ENCODE measurements around the gene MEOX1. TPM values are rescaled to one million over a fixed set of nuclear protein-coding genes. Genes with fewer than 3 reads are reported as not detected.

MEOX1 gene
- total and polyA plus RNA-seq, 3 experiments from 2014 or later, result 0.86 to 5.4 (median 1.2) TPM

DNA sequence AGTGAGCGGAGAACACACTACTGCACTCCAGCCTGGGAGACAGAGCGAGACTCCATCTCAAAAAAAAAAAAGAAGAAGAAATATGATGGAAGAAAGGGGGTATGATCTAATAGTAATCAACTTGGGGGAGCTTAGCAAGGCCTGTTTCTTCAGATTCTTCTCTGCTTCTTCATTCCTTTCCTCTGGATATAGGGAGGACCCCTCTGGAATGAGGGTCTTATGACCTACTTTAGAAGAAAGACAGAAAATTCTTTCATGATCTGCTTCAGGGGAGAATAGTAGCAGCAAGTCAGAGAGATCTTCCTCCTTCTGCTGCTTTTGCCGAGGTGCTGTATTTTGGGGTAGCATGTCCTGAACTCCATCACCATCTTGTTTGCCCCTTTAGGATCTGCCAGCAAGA is 70.7 kb downstream of the MEOX1 start:
- Histone ChIP-seq H3K4me1 (ENCODE audit: insufficient read depth, low read length) (no peaks in the 10 kb centered on the region), H3K4me3 (ENCODE audit: low read length) (no peak overlapping the region), H3K9me3 (ENCODE audit: low read length) (no peaks in the 10 kb centered on the region), H3K27ac (ENCODE audit: low read depth, low read length) (no peak overlapping the region), H3K36me3 (ENCODE audit: insufficient read depth, low read length) (no peaks in the 10 kb centered on the region), H3K27me3 (ENCODE audit: insufficient read depth, low read length, poor library complexity, severe bottlenecking) (no peaks in the 10 kb centered on the region)
- Mint-ChIP-seq H3K4me3 (no peak overlapping the region), H3K27ac (no peak overlapping the region), H3K9me3 (no peaks in the 10 kb centered on the region), H3K27me3 (peaks cover 4 to 5% of the 10 kb centered on the region in 2 donors), H3K4me1 (no peaks in the 10 kb centered on the region), H3K36me3 (no peaks in the 10 kb centered on the region)
- ChIA-PET POLR2A (no interaction called here), CTCF (interaction anchor here (0.7 to 1.7 kb wide), 2 partner anchors 14 to 82 kb away, joined by 4 to 6 read pairs; no protein-coding TSS in a partner anchor)
- DNase-seq, result no peak

Other genes with a start within 250 kb of the MEOX1 start
- gene DHX8, start 177.9 kb downstream of the MEOX1 start, total RNA-seq, result 10 to 100 TPM; 64.8 to 70.8 TPM
- gene DHX8, start 177.9 kb downstream of the MEOX1 start, polyA plus RNA-seq, result 41.6 TPM
- gene ETV4, start 115.6 kb downstream of the MEOX1 start, total RNA-seq, result 1 to 10 TPM; 5.3 to 6.4 TPM
- 0.09 TPM for gene ETV4, start 115.6 kb downstream of the MEOX1 start, polyA plus RNA-seq
- gene SOST, start 96.9 kb upstream of the MEOX1 start, total RNA-seq, result not detected
- not detected for gene SOST, start 96.9 kb upstream of the MEOX1 start, polyA plus RNA-seq
- gene DUSP3, start 117.1 kb upstream of the MEOX1 start, total RNA-seq, result 10 to 100 TPM; 14.0 to 14.4 TPM
- 7.7 TPM for gene DUSP3, start 117.1 kb upstream of the MEOX1 start, polyA plus RNA-seq
- not detected for gene CFAP97D1, start 118.5 kb upstream of the MEOX1 start, total RNA-seq
- gene CFAP97D1, start 118.5 kb upstream of the MEOX1 start, polyA plus RNA-seq, result not detected
- under 1 TPM in 1 of 2 experiments, not detected in 1; 0.15 TPM for gene MPP3, start 171.2 kb upstream of the MEOX1 start, total RNA-seq
- gene MPP3, start 171.2 kb upstream of the MEOX1 start, polyA plus RNA-seq, result not detected
- not detected for gene CD300LG, start 185.3 kb upstream of the MEOX1 start, total RNA-seq
- gene CD300LG, start 185.3 kb upstream of the MEOX1 start, polyA plus RNA-seq, result not detected
- 1 to 10 TPM in 1 of 2 experiments, under 1 TPM in 1; 0.90 to 1.1 TPM for gene MPP2, start 245.6 kb upstream of the MEOX1 start, total RNA-seq
- gene MPP2, start 245.6 kb upstream of the MEOX1 start, polyA plus RNA-seq, result 1.2 TPM